Gastrocnemius medialis (tissue), 4 donors: Measurements from ENCODE around the gene AHDC1.
A peak's percentile ranks its signal among the peaks of the same experiment; 100 is the strongest.

Experiments used
- POLR2A ChIP-seq, 2 donors: fragments of 450-650 bp; IDR thresholded peaks; one replicate each; pipeline ENCODE4 v1.6.1; 2017; ENCODE audit warnings: antibody characterized with exemption in 2 of 2, mild to moderate bottlenecking in 2 of 2, moderate library complexity in 2 of 2
- TF ChIP-seq, protein P1 (sequence below), 5 experiments: fragments of 450-650 bp in 3 of 5; fragments of 200-600 bp in 2 of 5; sonication (generic) in 2 of 5; IDR thresholded peaks in 4 of 5; conservative IDR thresholded peaks in 1 of 5; 1 replicate in 4 of 5; 2 replicates in 1 of 5; pipeline ENCODE4 v1.5.1; 2016 to 2019; ENCODE audit warnings: antibody characterized with exemption in 5 of 5, mild to moderate bottlenecking in 3 of 5, moderate library complexity in 3 of 5

DNA sequence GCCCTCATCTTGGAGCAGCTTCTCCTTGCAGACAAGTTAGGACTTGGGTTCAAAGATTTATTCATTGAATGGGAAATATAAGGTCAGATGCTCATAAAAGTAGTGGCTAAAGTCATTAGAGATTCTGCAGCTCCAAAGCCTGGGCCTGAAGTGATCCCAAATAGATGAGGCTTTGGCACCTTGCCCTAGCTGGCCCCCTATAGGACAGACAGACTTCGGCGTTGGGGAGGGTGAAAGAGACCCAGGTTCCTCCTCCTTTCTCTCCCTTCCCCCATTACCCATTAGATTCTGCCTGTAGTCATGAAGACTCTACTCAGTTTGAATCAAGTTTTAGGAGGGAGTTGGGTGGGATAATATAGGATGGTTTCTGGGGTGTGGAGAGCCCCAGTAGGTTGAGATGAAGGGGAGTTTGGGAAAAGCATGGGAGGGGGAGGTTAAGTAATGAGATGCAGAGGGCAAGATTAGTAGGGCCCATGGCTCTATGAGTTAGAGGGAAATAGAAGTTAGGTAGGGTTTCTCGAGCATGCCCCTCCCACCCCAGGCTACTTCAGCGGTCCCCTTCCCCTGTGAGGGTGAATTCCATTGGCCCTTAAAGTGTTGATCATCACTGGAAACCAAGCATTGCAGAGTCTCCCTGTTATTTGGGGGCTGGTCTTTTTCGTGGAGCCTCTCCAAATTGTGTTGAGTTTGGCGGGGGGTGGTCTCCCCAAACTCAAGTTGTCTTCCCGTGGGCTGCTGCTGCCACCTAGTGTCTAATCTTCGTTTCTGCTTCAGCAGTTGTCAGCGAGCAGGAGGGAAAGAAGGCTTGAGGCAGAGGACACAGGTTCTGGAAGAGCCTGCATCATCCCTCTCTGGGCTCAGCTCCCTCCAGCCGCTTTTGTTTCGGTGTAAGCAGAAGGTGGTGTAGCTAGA, 2.1 kb upstream of the AHDC1 start:
- TF ChIP-seq, protein P1, sequence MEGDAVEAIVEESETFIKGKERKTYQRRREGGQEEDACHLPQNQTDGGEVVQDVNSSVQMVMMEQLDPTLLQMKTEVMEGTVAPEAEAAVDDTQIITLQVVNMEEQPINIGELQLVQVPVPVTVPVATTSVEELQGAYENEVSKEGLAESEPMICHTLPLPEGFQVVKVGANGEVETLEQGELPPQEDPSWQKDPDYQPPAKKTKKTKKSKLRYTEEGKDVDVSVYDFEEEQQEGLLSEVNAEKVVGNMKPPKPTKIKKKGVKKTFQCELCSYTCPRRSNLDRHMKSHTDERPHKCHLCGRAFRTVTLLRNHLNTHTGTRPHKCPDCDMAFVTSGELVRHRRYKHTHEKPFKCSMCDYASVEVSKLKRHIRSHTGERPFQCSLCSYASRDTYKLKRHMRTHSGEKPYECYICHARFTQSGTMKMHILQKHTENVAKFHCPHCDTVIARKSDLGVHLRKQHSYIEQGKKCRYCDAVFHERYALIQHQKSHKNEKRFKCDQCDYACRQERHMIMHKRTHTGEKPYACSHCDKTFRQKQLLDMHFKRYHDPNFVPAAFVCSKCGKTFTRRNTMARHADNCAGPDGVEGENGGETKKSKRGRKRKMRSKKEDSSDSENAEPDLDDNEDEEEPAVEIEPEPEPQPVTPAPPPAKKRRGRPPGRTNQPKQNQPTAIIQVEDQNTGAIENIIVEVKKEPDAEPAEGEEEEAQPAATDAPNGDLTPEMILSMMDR (IDR thresholded peaks at IDR 0.05 in 4 of 5, conservative IDR thresholded peaks at IDR 0.05 in 1 of 5): peak; percentile 88 to 94 (median 94)
- TF ChIP-seq POLR2A (IDR thresholded peaks at IDR 0.05): no peak
